UCSD-AML1 (cell line): Measurements from ENCODE around the gene TNK2.
"Not testable (repeated sequence)": the region's sequence is repeated elsewhere in the genome, so short reads cannot be mapped to it uniquely, and the experiment has no call there.

ENCODE experiments used
- DNase-seq: peaks from one replicate; lab custom pipeline; 2025; ENCODE audit not compliant: unreplicated experiment; lab: John Stamatoyannopoulos, UW

Gene TNK2

DNA sequence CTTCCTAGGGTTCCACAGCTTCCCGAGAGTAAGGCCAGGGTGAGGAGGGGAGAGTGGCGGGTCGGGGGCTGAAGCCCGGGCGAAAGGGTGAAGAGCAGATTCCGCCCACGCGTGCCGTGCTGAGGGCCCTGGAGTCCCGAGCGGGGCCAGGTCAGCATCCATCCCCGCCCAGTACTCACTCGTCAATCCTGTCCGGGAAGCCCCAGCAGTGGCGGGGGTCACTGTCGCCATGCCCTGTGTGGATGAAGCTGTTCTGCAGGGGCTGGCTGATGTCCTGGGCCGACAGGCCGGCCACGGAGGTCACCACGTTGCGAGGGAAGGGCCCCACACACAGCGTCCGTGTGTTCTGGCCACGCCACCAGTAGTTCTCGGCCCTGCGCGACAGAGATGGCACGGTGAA, 36.3 kb downstream of the TNK2 start:
- no peak for DNase-seq

DNA sequence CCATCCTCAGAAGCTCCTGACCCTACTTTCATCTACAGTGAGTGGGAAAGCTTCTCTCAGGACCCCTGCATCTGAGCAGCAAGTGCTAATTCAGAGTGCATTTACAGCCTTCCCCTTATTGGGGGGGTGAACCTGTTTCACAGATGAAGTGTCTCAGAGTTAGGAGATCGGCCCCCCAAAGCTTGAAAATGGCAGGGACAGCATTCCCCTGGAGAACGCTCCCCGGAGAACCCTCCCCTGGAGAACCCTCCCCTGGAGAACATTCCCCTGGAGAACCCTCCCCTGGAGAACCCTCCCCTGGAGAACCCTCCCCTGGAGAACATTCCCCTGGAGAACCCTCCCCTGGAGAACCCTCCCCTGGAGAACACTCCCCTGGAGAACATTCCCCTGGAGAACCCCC, 36.7 kb downstream of the TNK2 start:
- not testable (repeated sequence) for DNase-seq

DNA sequence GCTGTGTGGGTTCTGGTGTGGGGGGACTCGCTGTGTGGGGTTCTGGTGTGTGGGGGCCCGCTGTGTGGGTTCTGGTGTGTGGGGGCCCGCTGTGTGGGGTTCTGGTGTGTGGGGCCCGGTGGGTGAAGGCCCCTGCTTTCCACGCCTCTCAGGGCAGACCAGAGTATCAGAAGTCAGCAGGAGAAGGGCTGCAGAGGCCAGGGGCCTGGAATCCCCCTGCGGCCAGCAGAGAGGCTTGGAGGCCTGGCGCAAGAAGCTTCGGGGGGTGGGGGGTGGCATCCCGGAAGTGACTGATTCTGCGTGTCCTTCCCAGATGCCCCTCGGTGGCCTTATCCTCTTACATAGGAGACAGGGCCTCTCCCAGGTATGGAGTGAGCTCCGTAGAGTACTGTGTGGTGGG, 37.4 kb downstream of the TNK2 start:
- DNase-seq, result no peak

DNA sequence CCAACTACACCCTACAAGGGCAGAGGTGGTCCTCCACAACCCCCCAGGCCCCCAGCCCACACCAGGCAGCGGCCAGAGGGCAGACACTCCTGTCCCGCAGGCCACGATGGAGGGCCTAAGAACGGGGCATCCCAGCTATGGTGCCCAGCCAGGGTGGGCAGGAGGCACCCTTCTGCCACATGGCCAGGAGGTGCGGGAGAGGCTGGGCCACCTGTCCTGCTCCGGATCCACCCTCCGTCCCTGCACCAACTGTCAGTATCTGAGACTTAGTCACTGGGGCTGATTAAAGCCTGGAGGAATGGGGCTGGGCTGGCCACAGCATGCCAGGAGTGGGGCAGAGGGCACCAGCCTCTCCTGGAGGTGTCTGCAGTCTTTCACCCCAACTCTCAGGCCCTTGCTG, 37.9 kb downstream of the TNK2 start:
- no peak for DNase-seq

DNA sequence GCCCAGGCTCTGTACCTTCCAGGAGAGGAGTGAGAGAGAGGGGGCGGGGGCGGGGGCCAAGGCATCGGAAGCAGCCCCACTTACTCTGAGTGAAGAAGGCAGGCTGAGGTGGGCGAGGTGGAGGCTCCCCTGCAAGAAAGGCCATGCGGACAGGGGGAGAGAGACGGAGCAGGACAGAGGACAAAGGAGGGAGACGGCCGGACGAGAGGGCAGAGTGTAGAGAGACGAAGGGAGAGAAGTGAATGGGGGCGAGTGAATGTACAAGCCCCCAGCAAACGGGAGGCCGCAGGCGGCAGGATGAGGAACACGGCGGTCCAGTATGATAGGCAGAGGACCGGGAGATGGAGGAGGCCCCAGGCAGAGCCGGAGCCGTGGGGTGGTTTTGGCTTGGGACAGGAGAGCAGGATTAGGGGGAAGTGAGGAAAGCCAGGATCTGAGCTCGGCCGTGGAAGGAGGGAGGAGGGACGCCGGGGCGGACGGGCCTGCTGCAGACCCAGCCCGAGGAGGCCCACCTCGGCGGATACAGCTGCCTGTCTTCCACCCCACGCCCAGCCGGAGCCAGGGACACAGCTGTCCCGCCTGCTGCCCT, 38.8 kb downstream of the TNK2 start:
- no peak for DNase-seq

DNA sequence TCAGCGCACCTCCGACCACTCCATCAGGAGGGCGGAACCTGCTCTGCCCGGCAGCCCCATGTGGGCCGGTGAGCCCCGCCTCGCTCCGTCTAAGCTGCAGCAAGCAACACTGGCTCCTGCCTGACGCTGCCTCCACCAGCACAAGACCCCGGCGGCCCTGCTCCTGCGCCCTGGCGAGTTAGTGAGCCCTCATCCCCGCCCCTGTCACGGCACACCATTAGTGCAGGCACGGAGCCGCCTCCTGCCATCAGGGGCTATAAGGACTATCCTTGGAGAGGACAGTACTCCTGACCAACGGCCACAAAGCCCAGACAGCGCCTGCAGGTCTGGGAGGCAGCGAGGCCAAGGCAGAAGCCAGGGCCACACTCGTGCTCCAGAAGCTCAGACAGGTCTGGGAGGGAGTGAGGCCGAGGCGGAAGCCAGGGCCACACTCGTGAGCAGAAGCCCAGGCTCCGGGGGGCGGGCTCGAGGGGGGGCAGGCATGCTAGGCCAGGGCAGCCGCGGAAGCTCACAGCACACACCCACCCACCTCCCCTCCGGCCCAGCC, 39.4 kb downstream of the TNK2 start:
- DNase-seq, result no peak

DNA sequence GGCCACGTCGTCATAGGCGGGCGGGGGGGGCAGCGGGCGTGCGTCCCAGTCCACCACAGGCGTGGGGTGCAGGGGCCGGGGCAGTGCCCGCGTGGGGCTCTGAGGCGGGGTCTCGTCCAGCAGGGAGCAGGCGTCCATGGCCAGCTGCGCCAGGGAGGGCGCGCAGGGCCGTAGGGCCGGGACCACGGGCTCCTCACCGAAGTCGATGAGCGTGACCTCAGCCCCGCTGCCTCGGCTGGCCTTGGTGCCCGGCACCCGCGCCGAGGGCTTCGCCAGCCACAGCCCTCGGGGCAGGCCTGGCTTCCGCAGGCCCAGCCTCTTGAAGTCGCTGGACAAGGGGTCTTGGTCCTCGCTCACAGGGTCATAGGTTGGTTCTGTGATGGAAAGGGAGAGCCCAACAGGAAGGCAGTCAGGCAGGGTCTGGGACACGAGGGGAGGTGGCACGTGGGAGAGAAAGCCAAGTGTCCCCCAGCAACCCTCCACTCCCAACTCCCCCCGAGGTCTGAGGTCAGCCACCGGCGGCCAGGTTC, 40.0 kb downstream of the TNK2 start:
- no peak for DNase-seq

DNA sequence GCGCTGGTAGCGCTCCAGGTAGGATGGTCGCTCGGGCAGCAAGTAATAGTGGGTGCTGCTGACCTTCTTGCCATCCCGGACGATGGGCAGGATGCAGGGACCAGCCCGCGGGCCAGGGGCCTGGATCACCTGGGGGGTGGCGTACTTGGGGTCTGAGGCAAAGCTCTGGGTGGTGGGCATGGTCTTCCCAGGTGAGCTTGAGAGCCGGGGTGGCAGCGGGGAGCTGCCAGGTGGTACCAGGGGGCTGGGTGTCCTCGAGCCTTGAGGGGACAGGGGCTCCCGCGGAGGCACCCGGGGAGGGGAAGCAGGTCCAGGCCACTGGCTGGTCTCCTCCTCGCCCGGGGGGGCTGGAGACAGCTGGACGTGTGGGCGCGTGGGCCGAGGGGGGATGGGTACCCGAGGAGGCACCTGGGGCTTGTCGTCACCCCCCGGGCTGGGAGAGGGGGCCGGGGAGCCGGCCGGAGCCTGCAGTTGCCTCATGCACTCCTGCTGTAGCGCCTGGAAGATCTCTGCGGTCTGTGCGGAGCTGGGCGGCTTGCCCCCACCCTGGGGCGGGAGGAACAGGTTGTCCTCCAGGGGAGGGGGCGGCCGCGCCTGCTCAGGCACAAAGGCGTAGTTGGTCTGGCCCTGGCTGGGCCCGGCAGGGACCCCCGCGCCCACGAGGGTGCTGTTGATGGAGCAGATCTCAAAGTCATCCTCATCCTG, 40.6 kb downstream of the TNK2 start:
- DNase-seq, result no peak

DNA sequence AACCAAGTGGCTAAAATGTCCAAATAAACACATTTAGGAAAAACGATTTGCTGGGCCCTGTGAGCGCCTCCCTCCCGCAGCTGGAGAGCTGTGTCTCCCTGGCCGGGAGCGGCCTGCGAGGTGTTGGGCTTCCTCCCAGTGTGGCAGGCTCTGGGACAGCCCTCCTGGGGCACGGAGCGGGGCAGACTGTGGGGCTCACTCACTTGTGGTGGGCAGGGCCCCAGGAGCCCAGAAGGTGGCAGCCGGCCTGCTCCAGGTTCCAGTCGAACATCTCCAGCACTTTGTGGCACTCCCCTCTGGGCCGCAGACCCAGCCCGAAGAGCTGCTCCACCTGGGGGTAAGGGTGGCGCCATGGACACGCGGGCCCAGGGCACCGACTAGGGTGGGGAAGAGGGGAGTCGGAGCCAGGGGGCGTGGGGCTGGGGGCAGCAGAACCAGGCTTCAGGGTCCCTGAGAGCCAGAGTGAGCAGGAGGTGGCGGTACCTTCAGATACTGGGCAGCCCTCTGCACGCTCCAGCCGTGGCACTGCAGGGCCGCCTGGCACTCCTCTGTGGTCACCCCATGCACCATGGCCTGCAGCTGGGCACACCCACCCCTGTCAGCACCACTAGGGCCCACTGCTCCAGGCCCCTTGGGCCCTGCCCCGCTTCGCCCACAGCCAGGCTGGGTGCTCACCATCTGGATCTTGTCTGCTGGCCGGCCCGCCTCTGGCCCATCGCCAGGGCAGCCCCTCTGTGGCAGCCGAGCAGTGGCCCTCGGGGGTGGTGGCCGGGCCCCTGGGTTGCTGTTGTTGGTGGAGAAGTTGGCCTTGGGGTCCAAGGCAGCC, 41.5 kb downstream of the TNK2 start:
- no peak for DNase-seq

DNA sequence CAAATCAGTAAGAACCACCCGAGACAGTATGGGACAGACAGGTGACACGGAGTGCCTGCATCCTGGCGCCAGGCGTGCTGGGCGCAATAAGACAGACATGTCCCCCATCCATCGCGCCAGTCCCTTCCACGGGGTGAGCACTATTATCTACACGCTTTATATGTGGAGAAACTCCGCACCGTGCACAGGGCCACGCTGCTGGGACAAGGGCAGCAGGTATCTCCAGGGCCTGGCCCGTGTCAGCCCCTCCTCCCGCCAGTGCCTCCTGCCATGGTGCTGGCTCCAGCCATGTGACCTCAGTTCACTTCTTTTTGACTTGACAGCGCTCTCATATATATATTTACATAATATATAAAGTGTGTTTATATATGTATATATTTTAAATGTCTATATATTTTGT, 42.6 kb downstream of the TNK2 start:
- no peak for DNase-seq

DNA sequence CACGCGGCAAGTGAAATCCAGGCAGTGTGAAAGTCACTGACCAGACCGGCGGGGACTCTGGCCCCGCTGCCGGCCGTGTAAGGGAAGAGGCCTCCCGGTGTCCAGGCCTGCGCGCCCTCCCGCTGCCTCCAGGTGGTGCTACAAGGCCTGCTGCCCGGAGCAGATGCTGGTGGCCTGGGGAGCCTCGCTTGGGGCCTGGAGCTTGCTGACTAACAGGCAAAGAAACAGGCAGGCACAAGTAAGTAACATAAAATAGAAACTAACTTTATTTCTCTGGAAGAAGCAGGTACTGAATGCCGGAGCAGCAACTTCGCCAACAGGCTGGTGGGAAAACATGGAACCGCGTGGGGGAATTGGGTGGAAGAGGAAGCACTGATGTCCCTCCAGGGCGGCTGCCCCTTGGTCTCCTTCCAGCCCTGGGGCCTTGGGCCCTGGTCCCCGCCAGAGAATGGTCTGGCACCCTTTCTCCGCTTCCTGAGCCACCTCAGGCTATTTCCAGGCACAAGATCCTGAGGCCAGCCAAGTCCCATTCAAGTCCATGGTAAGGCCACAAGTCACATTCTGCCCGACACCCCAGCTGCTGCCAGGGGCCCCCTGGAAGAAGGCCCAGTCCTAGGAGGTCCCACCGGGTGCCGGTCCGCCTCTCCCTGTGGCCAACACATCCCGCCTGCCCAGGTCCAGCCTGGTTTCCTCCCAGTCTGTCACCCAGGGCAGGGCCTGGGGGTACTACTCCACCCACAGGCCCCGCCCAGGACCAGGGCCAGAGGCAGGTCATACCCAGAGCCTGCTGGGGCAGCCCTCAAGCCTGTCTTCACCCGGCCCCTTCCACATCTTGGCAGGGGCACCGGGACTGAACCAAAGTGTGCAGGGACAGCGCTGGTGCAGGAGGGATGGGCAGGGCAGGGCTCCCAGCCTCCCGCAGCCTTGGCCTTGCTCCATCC, 45.0 kb downstream of the TNK2 start:
- peak; percentile 51 for DNase-seq

DNA sequence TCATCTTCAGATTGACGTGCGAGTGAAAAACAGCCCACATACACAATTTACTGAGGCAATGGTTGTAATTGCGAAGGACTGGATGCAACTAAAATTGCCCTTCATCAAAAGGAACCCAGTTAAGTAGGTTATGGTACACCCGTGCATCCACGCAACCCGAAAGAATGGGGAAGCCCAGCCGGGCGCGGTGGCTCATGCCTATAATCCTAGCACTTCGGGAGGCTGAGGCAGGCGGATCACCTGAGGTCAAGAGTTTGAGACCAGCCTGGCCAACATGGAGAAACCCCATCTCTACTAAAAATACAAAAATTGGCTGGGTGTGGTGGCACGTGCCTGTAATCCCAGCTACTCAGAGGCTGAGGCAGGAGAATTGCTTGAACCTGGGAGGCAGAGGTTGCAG, 46.0 kb downstream of the TNK2 start:
- DNase-seq, result not testable (repeated sequence)

DNA sequence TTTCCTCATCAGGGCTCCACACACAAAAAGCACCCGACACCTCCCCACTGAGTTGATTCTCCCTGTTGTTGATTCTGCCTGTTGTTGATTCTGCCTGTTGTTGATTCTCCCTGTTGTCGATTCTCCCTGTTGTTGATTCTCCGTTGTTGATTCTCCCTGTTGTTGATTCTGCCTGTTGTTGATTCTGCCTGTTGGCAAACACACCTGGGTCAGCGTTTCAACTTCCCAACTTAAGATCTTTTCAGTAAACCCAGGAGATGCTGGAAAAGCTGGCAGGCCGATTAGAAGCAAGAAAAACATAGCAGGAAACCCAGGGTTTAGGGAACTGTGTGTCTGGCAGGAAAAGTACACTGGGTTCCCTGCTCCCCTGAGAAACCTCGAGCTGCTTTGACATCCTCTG, 47.9 kb downstream of the TNK2 start:
- no peak for DNase-seq

DNA sequence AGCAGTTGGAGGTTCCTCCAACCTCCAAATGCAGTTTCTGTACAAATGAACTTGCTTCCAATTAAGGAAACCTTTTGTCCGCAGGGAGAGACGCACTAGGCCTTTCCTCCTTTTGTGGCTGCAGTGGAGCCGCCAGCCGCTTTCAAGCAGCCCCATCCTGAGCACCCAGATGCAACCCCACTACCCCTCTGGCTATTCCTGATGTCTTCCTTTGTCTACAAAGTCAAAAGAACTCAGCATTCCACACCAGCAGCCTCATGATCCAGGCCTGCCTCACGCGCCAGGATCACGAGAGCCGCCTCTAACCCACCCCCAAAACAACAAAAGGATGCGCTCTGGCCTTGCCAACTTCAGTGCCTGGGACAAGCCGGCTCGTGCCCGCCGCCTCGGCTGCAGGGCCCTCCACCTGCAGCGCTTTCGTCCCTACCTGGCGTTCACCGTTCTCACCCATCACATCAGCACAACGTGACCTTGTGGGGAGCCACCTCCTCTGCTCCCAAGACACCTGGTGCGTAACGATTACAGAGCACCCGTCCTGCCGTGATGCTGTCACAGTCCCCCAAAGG, 48.4 kb downstream of the TNK2 start:
- no peak for DNase-seq

DNA sequence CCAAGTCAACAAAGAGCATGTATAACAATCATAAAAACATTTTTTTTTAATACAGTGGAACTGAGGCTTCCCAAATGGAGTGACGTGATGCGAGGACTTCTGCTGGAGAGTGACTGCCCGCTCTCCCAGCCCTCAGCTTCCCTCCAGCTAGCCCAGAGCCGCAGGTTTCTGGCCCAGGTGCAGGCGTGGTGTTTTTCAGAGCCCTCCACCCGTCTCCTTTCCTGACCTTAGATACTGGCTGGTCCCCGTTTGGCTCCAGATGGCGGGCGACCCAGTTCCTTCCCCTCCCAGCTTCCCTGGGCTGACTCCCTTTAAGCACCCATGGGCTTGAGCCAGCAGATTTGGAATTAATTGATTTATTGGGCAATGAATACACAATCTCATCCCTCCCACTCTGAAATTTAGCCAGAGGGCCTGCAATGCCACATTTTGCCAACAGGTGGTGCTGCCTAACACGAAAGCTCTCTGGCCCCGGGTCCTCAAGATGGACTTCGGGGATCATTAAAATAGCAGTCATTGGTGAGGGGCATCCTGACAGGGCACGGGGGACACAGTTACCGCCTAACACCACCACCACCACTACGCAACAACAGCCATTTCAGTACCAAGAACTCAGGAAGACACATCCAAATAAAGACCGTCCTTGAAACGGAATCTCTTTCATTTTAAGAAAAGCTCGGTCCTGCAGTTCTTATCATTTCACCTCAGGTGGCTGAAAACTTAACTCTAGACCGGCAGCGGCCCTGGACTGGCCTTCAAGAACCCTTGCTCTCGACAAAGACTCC, 49.1 kb downstream of the TNK2 start:
- DNase-seq, result peak; percentile 80

DNA sequence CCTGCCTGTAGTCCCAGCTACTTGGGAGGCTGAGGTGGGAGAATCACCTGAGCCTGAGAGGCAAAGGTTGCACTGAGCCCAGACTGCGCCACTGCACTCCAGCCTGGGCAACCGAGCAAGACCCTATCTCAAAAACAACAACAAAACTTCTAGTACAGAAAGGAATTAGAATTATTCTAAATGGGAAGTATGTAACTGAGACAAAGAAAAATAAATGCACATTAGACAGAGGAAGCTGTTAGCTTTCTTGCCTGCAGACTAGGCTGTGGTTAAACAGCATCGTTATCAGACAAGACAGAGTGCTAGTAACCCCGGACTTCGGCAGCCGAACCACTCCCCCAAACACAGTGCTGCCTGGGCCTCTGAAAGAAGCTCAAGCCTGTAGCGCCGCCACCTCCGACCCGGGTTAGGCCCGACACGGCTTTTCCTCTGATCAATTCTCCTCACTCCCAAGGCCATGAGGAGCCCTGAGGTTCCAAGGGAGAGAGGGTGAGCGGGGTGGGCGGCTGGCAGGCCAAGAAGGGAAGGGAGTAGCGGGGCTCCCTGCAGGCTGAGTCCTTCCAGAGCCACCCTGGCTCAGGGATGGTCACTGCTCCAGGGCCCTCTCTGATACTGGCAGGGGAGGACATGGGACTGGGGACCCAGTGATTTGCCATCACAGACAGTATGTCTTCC, 51.8 kb downstream of the TNK2 start:
- peak; percentile 76 for DNase-seq

DNA sequence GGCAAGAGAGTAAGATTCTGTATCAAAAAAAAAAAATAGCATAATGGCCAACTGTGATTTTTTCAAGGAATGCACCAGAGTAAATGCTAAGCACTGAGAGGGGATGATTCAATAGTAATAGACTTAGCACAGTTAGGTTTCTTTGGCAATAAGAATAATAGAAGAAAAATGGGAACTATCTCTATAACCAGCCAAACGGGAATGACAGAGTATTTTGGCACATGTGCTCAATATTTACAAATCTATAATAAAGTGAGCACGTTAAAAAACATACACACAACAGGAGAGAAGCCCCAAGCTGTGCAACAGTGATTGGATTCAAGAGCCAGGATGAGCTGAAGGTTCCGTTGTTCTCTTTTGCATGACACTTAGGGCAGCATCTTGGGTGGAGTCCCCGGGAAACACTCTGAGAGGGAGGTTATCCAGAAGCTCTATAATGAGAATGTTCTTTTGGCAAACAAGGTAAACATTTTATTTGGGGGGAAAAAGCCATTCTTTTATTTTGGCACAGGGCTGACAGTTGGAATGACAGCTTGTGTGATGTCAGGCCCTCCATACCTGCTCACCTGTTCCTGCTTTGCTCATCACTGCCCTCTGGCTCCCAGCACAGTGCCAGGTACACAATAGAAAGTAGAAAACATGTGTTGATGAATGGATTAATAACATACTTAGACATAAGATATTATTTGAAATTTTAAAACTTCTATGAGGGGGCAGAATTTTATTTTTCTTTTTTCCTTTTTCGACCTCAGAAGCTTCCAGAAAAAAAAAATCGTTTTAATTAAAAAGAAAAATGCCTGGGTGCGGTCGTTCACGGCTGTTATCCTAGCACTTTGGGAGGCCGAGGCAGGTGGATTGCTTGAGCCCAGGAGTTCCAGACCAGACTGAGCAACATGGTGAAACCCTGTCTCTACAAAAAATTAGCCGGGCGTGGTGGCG, 52.6 kb downstream of the TNK2 start:
- no peak for DNase-seq
